GM10266 (cell line): ENCODE results near the gene BUD31.
"Not testable (repeated sequence)": the region's sequence is repeated elsewhere in the genome, so short reads cannot be mapped to it uniquely, and the experiment has no call there.

Source experiments
- DNase-seq: peaks from one replicate; pipeline ENCODE4 v3.0.0; 2012; ENCODE audit errors: extremely low spot score
- TF ChIP-seq, protein P1 (sequence below): IDR thresholded peaks from 2 replicates; pipeline ENCODE4 v1.5.1; 2012; ENCODE audit warnings: mild to moderate bottlenecking, low read depth; ENCODE audit not compliant: control insufficient read depth, insufficient read depth; ENCODE audit errors: missing control alignments

BUD31 gene

DNA sequence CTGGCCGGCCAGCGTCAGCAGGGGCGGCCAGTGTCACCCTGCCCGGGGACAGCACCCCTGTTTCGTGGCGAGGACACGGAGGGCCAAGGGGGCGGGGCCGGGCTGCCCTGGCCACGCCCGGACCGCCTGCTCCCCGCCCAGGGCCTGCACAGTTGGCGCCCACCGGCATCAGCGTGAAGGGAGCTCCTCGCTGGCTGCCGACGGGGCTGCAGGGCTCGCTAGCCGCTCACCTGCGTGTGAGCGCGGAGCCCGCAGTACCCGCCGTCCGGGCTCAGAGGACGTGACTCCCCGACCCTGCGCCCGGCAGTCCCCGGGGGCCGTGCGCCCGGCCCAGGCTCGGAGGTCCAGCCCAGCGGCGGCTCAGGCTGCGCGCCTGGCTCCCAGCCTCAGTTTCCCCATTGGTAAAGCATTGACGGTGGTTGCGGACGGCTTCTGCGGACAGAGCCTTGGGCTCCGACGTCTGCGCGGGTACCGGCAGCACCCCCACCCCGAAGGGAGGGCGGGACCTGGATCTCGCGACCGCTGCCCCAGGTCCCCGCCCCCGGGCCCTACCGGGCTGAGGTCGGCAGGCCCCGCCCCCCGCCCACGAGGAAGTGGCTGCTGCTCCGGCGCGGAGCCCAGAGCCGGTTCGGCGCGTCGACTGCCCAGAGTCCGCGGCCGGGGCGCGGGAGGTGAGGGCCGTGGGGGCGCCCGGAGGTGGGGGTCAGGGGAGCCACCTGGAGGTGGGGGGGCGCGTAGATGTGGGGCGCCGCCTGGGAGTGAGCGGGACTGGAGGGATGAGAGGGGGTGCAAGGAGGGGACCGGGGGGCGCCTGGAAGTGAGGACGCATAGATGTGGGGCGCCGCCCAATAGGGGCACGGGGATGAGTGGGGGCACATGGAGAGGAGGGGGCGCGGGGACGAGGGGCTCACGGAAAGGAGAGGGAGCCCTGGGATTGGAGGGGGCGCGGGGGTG, 34.4 kb upstream of the BUD31 start, which contains the start of gene ARPC1B:
Gene ARPC1B, plus strand, starts transcription at position 620 of the 954 bp plus-strand sequence. CDS start 10,985 bp downstream, outside the sequence.
- DNase-seq: peak; percentile 98
- TF ChIP-seq, protein P1, sequence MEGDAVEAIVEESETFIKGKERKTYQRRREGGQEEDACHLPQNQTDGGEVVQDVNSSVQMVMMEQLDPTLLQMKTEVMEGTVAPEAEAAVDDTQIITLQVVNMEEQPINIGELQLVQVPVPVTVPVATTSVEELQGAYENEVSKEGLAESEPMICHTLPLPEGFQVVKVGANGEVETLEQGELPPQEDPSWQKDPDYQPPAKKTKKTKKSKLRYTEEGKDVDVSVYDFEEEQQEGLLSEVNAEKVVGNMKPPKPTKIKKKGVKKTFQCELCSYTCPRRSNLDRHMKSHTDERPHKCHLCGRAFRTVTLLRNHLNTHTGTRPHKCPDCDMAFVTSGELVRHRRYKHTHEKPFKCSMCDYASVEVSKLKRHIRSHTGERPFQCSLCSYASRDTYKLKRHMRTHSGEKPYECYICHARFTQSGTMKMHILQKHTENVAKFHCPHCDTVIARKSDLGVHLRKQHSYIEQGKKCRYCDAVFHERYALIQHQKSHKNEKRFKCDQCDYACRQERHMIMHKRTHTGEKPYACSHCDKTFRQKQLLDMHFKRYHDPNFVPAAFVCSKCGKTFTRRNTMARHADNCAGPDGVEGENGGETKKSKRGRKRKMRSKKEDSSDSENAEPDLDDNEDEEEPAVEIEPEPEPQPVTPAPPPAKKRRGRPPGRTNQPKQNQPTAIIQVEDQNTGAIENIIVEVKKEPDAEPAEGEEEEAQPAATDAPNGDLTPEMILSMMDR: no peak

DNA sequence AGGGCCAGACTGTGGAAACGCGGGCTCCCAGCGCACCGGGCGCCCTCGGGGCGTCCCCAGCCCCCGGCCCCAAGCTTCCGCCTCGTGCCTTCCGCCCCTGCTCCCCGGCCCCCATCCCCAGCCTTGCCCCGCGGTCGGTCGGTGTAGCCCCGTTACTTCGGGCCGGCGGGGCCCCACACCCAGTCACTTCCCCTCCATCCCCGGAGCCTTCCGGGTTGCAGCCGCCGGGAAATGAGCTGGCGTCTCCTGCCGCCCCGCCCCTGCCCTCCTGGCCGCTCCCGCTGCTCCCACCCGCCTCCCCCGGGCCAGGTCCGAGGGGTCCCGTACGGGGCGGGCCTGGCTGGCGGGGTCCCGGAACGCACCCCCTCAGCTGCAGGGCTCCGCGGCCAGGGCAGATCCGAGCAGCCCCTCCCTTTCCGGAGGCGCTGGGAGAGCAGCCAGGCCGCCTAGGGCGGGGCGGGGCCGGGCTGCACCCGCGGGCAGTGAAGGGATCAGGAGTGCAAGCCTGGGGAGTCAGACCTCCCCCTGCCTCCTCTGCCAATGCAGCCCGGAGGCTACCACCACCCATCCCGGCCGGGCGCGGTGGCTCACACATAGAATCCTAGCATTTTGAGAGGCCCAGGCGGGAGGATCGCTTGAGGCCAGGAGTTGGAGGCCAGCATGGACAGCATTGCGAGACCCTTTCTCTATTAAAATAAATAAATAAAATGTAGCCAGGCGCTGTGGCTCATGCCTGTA, 33.5 kb upstream of the BUD31 start:
- DNase-seq: peak; percentile 83
- TF ChIP-seq, protein P1: no peak

- TF ChIP-seq, protein P1: no peak
- peak; percentile 56 for DNase-seq
Measured at GRCh38 chr7:99379043-99379577, 29.7 kb upstream of the BUD31 start.

DNA sequence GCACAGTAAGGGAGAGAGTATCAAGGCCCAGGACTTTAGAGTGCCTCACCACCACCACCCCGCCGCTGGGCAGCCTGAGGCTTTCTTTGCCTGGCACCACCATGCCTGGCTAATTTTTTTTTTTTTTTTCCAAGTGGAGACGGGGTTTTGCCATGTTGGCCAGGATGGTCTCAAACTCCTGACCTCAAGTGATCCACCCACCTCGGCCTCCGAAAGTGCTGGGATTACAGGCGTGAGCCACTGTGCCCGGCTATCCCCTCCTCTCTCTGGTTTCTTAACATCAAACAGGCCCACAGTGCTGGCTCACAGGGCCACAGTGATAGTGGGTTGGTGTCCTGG, 29.1 kb upstream of the BUD31 start:
- not testable (repeated sequence) for DNase-seq

DNA sequence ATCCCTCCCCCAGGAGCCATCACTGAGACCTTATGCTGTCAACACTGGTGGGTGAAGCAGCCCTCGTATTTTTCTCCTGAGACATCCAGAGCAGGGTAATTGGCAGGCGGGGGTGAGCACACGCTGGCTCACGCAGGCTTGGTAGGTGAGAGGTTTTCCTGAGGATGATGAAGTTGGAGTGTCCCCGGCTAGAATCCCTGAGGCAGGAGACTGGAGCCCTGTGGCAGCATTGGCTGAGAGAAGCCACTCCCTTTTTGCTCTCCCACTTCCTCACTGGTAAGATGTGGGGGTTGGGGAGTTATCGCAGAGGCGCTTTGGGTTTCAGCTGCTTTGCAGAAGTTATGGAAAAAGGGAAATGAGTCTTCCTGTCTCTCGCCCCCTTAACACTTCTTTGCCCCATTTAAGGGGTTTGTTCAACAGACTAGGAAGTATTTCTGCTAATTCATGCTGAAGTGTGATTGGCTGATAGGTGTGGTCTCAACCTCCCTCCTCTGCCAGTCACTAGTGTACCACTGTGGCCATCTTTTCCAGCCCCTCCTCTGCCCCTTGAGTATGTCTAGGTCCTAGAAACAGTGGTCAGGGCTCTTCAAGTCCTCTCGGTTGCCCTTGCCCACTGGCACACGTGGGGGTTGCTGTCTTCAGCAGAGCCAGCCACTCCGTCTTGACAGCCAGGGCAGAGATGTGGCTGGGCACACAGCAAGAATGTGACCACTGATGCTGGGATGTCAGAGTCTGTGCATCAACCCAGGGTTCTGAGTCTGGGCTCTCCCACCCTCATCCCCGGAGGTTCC, 28.5 kb upstream of the BUD31 start:
- TF ChIP-seq, protein P1: no peak
- DNase-seq: peak; percentile 79

DNA sequence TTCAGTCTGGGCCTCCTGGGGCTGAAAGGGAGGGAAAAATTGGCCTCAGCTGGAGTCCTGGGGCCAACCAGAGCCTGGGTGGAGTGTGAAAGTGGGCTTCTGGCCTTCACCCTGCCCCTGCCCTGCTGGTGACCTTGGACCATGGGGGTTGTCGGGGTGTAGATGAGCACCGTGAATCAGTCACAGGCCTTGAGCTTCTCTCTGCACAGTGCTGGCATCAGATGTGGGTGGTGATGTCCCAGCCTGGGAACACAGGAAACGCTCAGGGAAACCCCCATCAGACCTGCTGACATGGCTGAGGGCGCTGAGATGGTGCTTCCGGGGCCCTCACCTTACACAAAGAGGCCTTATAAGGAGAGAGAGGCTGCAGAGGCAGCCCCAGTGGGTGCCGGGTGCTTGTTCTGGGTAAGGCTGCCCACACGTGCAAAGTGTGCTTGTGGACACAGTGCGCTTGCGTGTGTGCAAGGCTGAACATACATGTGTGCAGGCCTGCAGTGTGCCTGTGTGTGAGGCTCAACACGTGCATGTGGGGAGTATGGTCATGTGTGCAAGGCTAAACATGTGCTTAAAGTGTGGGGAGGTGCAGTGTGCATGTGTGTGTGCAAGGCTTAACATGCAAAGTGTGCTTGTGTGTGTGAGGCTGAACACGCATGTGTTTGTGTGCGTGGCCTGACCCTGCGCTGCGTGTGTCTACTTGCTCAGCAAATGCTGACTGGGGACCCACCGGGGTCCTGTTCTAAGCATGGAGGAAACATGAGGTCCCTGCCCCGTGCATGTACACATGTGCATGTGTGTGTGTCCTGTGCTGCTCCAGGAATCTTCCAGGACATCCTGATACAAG, 27.7 kb upstream of the BUD31 start:
- DNase-seq: peak; percentile 85
- TF ChIP-seq, protein P1: no peak
